Upper lobe of right lung (tissue), 1 donor: Measurements from ENCODE around the gene C16orf92. TPM values are rescaled to one million over a fixed set of nuclear protein-coding genes. Genes with fewer than 3 reads are reported as not detected.
A peak's percentile ranks its signal among the peaks of the same experiment; 100 is the strongest.

ENCODE experiments used
- ATAC-seq: fragments of 200-7000 bp; cut with Tn5 transposase; one replicate; pipeline ENCODE4 v1.9.1; 2020; ENCODE audit warnings: mild to moderate bottlenecking, moderate library complexity
- DNase-seq: peaks from one replicate; pipeline ENCODE4 v3.0.0-alpha.2; 2020
- H3K27ac ChIP-seq: fragments of 200-600 bp; one replicate; pipeline ENCODE4 v1.8.0; 2022
- H3K27me3 ChIP-seq: fragments of 200-600 bp; one replicate; pipeline ENCODE4 v1.8.0; 2022; ENCODE audit warnings: mild to moderate bottlenecking
- H3K36me3 ChIP-seq: fragments of 200-600 bp; one replicate; pipeline ENCODE4 v1.8.0; 2022
- H3K4me1 ChIP-seq: fragments of 200-600 bp; one replicate; pipeline ENCODE4 v1.8.0; 2022
- H3K4me3 ChIP-seq: fragments of 200-600 bp; one replicate; pipeline ENCODE4 v1.8.0; 2022; ENCODE audit warnings: mild to moderate bottlenecking
- H3K9me3 ChIP-seq: fragments of 200-600 bp; one replicate; pipeline ENCODE4 v1.8.0; 2022
- intact Hi-C: fragments of 100-400 bp; cut with DNase I; formaldehyde crosslinking; loops from one replicate; pipeline ENCODE4 v1.11.0; 2022
- total RNA-seq: library from RNA; stranded (reverse); fragmentation: NEBNext Ultra II Directional; extraction: Animal tissue kit (Norgen Biotek cat#: 25700); gene quantifications from one replicate; pipeline ENCODE4 v1.2.1, GENCODE V29; 2021
- TF ChIP-seq, protein P1 (sequence below): fragments of 200-600 bp; IDR thresholded peaks from one replicate; pipeline ENCODE4 v1.8.0; 2022; ENCODE audit warnings: antibody characterized with exemption
- donor health status: DM: no; HTN: yes; CAD: no; lungs with severe emphysema.

Gene C16orf92
- total RNA-seq, 1 donor from 2014 or later: not detected

- Histone ChIP-seq H3K9me3 (no peaks in the 10 kb centered on the region), H3K4me1 (peaks cover 41% of the 10 kb centered on the region), H3K27me3 (no peaks in the 10 kb centered on the region), H3K36me3 (peaks cover 52% of the 10 kb centered on the region), H3K4me3 (peak overlapping the region; percentile 87), H3K27ac (peak overlapping the region; percentile 99)
- TF ChIP-seq, protein P1, sequence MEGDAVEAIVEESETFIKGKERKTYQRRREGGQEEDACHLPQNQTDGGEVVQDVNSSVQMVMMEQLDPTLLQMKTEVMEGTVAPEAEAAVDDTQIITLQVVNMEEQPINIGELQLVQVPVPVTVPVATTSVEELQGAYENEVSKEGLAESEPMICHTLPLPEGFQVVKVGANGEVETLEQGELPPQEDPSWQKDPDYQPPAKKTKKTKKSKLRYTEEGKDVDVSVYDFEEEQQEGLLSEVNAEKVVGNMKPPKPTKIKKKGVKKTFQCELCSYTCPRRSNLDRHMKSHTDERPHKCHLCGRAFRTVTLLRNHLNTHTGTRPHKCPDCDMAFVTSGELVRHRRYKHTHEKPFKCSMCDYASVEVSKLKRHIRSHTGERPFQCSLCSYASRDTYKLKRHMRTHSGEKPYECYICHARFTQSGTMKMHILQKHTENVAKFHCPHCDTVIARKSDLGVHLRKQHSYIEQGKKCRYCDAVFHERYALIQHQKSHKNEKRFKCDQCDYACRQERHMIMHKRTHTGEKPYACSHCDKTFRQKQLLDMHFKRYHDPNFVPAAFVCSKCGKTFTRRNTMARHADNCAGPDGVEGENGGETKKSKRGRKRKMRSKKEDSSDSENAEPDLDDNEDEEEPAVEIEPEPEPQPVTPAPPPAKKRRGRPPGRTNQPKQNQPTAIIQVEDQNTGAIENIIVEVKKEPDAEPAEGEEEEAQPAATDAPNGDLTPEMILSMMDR: no peak
- peak; percentile 1 for ATAC-seq
- DNase-seq: no peak
- intact Hi-C loops: no loop called here
Measured at GRCh38 chr16:30066761-30067583, 44.0 kb downstream of the C16orf92 start.

DNA sequence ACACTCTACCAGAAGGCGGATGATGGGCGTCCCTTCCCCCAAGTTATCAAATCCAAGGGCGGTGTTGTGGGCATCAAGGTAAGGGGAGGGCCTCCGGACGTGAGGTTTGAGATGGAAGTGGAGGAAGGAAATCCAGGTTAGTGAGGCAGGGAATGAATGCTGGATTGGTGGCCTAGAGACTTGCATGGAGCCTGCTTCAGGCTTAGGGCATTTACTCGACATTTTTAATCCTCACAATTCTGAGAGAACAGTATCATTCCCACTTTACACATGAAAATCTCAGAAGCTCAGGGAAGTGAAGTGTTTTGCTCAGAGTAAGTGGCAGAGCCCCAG lies 44.6 kb downstream of the C16orf92 start:
- DNase-seq (no peak), ATAC-seq (no peak)
- Histone ChIP-seq H3K27me3 (no peaks in the 10 kb centered on the region), H3K36me3 (peaks cover 58% of the 10 kb centered on the region), H3K4me1 (peaks cover 41% of the 10 kb centered on the region), H3K9me3 (no peaks in the 10 kb centered on the region), H3K4me3 (peak overlapping the region; percentile 87), H3K27ac (no peak overlapping the region)
- intact Hi-C loops: no loop called here
- TF ChIP-seq, protein P1: no peak

DNA sequence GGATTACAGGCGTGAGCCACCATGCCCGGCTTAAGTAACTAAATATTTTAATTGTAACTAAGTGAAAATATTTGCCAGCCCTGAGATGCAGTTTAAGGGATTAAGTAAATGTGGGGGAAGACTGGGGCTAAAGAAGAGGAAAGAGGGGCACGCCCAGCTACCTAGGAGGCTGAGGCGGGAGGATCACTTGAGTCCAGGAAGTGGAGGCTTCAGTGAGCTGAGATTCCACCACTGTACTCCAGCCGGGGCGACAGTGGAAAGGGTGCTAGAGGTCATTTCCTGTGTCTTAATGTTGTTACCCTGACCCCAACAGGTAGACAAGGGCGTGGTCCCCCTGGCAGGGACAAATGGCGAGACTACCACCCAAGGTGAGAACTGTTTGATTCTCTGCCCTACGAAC lies 45.3 kb downstream of the C16orf92 start:
- peak overlapping the region; percentile 11 for H3K27ac ChIP-seq
- H3K4me3 ChIP-seq: no peak overlapping the region
- intact Hi-C loops: no loop called here
- no peaks in the 10 kb centered on the region for H3K27me3 ChIP-seq
- H3K4me1 ChIP-seq: peaks cover 38% of the 10 kb centered on the region
- ATAC-seq (no peak), DNase-seq (no peak)
- H3K9me3 ChIP-seq: no peaks in the 10 kb centered on the region
- TF ChIP-seq, protein P1: no peak
- H3K36me3 ChIP-seq: peaks cover 64% of the 10 kb centered on the region

GRCh38 chr16:30068750-30069610 lies 46.0 kb downstream of the C16orf92 start:
- H3K36me3 ChIP-seq: peaks cover 64% of the 10 kb centered on the region
- no peak overlapping the region for H3K4me3 ChIP-seq
- peaks cover 31% of the 10 kb centered on the region for H3K4me1 ChIP-seq
- TF ChIP-seq, protein P1: peak; percentile 38
- no peaks in the 10 kb centered on the region for H3K9me3 ChIP-seq
- H3K27me3 ChIP-seq: no peaks in the 10 kb centered on the region
- intact Hi-C loops: no loop called here
- ATAC-seq: no peak
- no peak for DNase-seq
- H3K27ac ChIP-seq: peak overlapping the region; percentile 11

- DNase-seq (no peak), ATAC-seq (no peak)
- Histone ChIP-seq H3K36me3 (peaks cover 64% of the 10 kb centered on the region), H3K27ac (no peak overlapping the region), H3K4me1 (peaks cover 32% of the 10 kb centered on the region), H3K9me3 (no peaks in the 10 kb centered on the region), H3K27me3 (no peaks in the 10 kb centered on the region), H3K4me3 (no peak overlapping the region)
- intact Hi-C loops: no loop called here
- TF ChIP-seq, protein P1: no peak
Measured at GRCh38 chr16:30069611-30070462, 46.8 kb downstream of the C16orf92 start.
